Stimulated activated CD4-positive, alpha-beta T cell treated with anti-CD3 and anti-CD28 coated beads, TNF-alpha, amount 100 ng/mL, for 1 hour (primary cell): ENCODE results near the gene PLXNA2.

Experiments
- DNase-seq, 3 donors: peaks; one replicate each; pipeline ENCODE4 v3.0.0-alpha.2; 2020; ENCODE audit warnings: low read depth in 3 of 3, low spot score in 1 of 3

The PLXNA2 gene

DNA sequence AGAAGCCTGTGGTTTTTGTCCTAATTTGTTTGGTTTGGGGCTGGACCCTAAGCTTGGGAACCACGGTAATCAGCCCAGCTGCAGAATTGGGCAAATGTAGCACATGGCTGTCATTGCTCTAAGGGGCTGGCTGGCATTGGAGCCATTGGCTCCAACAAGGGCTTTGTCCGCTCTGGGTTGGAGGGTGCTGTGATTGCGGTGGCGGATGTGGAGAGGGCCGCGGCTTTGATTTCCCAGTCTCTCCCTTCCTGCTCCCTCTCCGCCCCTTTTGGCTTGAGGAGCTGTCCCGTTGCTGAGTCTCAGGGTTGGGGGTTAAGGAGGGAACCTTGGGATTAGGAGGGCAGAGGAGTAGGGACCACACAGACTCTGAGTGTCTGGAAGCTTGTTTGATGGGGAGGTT lies 241.5 kb downstream of the PLXNA2 start:
- DNase-seq, result no peak

GRCh38 chr1:208002078-208002477 lies 242.1 kb downstream of the PLXNA2 start:
- DNase-seq, result no peak

GRCh38 chr1:208000504-208000903 lies 243.7 kb downstream of the PLXNA2 start:
- no peak for DNase-seq

DNA sequence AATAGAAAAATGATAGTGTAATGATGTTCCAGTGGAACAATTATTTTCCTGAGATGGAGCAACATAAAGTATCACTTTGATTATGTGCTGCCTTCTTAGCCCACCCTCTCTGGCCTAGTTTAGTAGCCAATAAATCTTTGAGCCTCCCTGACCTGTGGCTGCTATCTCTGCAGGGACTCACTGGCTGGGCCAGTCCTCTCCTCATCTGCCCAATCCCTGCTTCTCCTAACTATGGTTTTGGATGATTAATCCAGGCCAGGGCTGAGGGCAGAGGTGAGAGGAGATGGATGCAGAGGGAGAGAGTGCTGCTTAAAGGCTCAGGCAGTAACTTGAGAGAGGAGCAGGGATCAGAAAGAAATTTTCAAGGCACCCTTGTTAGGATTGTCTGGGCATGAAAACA lies 244.2 kb downstream of the PLXNA2 start:
- no peak for DNase-seq

DNA sequence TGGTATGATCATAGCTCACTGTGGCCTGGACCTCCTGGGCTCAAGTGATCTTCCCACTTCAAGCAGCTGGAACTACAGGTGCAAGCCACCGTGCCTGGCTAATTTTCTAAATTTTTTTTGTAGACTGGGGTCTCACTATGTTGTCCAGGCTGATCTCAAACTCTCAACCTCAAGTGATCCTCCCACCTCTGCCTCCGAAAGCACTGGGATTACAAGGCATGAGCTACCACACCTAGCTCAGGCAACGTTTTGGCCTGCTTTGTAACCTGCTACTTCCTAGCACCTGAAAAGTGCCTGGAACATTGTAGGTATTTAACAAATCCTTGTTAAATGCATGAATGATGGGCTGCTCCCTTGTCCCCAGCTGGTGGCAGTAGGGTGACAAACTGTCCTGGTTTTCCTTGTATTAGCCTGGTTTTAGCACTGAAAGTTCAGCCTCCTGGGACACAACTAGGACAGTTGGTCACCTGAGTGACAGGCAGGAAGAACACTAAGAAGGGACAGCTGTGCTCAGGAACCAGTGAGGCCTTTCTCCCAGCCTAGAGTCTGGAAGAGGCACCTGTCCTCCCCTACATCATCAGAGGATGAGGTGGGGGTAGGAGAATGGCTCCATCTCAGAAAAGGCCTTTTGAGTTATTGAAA lies 244.8 kb downstream of the PLXNA2 start:
- DNase-seq, result no peak

GRCh38 chr1:207998691-207999090 lies 245.5 kb downstream of the PLXNA2 start:
- DNase-seq, result no peak

DNA sequence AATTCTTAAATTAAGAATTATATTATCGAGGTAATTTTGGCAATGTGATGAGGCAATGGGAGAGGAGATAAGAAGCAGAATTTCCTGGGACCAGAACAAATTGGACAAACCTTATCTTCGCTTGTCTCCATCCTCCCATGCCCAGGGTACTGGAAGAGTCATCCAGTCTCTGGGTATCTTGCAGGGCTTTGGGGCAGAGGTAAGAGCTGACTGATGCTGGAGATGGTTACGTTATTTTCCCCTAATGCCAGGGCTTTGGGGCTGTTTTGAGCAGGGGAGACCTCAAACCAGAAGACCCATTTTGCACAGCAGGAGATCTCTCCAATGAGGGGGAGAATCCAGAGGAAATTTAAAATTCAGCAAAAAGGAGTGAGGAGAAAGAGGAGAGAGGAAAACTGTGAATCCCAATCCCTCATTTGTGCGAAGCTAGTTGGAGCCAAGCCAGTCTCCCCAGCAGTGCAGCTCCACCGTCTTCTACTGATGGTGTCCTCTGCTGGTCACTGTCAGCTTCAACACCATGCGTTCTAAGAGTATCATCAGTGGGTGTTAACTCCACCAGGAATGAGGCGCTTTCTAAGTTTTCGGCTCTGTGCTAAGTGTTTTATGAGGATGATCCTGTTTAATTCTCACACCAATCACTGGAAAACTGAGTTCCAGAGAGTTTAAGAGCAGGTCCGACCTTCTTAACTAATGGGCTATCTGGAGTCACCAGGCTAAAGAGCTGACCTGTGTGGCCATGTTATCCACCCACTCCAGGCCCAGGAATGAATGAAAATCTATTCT lies 246.5 kb downstream of the PLXNA2 start:
- DNase-seq, result peak in 1 of 3 donors; percentile 17

DNA sequence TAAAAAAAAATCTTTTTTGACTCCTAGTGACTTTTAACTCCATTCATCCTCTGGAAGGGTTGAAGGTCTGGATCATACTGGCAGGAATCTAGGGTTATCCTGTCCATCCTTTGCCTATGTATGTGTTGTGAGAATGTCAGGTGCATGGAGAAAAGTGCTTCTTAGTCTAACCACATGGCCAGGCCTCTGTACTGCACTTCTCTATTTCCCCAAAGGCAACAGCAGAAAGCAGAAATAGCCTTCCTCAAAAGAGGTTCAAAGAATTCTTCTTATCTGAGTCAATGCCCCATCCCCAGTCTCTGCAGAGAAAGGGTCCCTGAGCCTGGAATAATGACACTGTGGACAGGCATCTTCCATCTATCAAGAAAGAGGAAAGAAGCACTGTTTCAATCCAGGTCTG lies 247.5 kb downstream of the PLXNA2 start:
- no peak for DNase-seq

- DNase-seq, result no peak
These were observed 248.6 kb downstream of the PLXNA2 start for GRCh38 chr1:207995576-207995975.

- DNase-seq, result no peak
These were observed 250.4 kb downstream of the PLXNA2 start for GRCh38 chr1:207993477-207994445.

- no peak for DNase-seq
These were observed 251.4 kb downstream of the PLXNA2 start for GRCh38 chr1:207992677-207993236.

GRCh38 chr1:207991583-207992026 lies 252.6 kb downstream of the PLXNA2 start:
- DNase-seq, result no peak

DNA sequence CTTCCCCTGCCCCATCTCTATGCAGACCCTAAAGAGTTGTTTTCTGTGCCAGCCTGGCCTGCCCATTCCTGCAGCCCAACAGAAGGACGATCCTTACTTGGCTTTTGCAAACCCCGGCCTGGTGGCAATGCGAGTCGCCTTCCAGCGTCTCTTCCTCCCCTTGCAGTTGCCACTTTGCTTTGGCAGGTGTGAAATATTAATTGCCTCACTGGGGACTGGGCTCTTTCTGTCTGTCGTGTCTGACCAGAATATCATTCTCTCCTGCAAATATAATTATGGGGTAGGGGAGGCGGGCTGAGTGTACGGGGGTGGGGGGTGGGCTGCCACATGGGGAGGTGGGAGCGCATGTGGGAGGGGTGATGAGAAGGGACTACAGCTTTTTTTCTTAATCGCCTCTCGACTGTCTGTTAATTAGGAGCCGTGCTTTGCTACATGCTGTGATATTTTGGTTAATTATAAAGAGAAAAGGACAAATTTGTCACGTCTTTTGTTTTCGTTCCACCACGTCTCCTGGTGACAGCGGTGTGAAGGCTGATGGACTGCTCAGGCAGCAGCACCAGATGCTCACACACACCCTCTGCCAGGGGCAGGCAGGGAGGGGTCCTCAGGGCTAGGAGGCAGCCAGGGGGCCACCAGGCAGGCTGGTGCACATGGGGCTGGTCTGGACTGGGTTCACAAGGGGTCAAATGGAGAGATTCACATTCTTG lies 253.2 kb downstream of the PLXNA2 start:
- DNase-seq, result no peak

GRCh38 chr1:207990455-207990854 lies 253.7 kb downstream of the PLXNA2 start:
- no peak for DNase-seq

DNA sequence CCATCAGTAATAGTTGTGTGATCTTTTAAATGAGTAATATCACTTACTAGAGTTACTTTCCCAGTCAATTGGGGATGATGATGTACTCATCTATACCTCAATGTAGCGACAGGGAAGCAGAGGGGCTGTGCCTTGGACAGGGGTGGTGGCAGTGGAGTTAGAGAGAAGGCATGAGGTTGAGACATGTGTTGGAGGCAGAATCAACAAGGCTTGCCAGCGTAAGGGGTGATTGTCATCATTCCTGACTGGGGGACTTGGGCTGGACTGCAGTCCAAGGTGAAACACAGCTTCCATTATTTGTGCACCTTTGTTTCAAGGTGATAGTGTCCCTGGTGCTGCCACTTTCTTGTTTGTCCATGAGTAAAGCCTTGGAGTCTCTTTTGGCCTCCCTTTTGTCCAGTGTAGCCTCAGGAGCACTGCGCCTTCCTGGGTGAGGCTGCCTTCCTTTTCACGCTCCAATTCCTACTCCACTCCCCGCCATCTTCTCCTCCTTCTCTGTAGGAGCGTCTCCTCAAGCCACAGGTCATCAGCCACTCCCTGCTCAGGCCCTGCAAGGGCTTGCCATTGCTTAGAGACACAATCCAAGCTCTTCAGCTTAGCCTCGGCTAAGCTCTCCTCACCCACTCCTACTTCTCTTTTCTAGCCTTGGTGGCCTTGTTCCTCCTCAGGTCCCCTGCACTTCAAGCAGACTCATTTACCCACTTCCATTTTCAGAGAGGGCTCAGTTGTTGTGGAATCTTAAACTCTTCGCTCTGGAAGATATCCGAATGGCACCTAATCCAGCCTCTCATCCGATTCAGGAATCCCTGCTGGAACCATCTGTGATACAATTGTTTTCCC lies 255.6 kb downstream of the PLXNA2 start:
- DNase-seq, result no peak

GRCh38 chr1:207987164-207987563 lies 257.0 kb downstream of the PLXNA2 start:
- DNase-seq, result no peak

DNA sequence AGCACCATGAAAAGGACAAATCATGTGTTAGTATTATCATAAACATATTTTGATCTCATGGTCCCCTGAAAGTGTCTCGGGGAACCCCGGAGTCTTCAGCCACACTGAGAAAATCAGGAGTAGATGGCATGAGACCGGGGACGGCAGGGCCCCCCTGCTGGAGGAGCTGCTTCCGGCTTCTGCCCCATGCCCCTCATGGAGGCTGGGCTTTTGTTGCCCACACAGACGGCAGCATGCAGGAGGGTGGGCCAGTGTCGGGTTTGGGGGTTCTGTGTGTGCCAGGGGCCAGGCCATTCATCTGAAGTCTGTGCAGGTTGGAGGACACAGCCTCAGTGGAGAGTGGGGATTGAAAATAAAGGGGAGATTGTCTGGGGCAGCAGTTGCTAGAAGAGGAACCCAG lies 258.2 kb downstream of the PLXNA2 start:
- no peak for DNase-seq

DNA sequence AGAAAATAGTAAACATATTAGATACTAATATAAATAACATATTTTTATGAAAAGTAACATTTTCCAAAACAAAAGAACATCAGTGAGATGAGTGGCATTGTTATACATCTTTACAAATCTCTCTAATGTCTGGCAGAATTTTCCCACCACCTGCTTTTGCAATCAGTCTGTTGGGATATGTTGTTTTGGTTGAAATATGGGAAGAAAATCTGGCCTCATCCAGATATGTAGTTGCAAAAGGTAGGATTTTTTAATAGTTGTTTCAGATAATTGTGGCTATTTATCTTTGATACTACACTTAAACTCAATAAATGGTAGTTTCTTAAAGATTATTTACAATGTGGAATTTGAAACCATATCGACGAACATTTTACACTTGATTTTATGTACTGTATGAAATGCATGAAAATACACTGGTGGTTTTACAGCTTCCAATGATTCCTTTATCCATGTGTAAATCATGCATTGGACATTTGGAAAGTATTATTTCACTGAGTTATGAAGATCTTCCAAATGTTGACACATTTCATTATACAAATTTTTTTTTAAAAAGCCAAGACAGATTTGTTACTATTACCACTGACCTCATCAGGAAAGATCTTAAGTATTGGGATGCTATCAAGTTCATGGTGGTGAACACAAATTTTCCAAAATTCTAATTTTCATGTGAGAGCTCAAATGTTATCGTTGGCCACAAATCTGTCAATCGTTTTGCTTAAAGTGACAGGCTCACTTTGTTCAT lies 259.2 kb downstream of the PLXNA2 start:
- no peak for DNase-seq

DNA sequence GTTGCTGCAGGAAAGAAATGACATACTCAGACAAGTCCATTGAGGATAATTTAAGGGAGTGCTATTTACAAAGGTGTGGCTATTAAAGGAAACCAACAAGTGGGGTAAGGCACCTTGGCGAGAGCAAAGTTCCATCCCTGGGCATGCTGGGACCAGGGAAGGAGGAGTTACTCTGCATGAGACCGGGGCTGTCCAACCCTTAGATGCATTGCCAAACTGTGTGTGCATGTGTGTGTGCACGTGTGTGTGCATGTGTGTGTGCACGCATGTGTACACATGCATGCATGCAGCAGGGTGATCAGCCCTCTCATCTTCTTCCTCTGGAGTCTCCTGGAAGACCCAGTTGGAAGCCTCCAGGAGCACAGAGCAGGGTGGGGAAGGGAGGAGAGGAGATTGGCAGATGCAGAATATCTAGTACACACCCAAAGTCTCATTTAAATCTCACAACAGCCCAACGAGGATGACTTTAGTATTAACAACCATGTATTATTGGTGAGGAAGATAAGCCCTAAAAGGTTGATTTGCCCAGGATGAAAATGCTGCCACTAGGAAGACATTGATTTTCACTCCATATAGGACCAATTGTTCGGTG lies 261.0 kb downstream of the PLXNA2 start:
- no peak for DNase-seq
